PC-9 (cell line): ENCODE measurements around the gene ZNRF1. TPM values are rescaled to one million over a fixed set of nuclear protein-coding genes. Genes with fewer than 3 reads are reported as not detected.
A peak's percentile ranks its signal among the peaks of the same experiment; 100 is the strongest.

Experiments used
- BruUV-seq: library from RNA; stranded (reverse); fragments of 400-500 nt; replicated peaks from 2 replicates; lab custom pipeline; 2021; lab: Mats Ljungman, UMichigan
- CTCF ChIA-PET: fragments of 300-600 bp; sonication (Branson Sonifier 250); formaldehyde crosslinking; loops from one replicate; lab custom pipeline; 2022; ENCODE audit warnings: antibody characterized with exemption; lab: Charles Lee
- POLR2A ChIA-PET: fragments of 300-600 bp; sonication (Branson Sonifier 250); formaldehyde crosslinking; loops from one replicate; lab custom pipeline; 2022; ENCODE audit warnings: antibody characterized with exemption; ENCODE audit not compliant: unreplicated experiment; lab: Charles Lee
- DNase-seq, 2 experiments: peaks; one replicate each; pipeline versions ENCODE4 v3.0.0 to v3.0.0-alpha.2; 2015 to 2022; ENCODE audit warnings: mixed read lengths in 1 of 2
- H2AFZ ChIP-seq: fragments of 200-600 bp; sonication (generic); 2 replicates; pipeline ENCODE4 v1.8.1; 2017; ENCODE audit warnings: antibody characterized with exemption
- H3F3A ChIP-seq: fragments of 200-600 bp; sonication (generic); 2 replicates; pipeline ENCODE4 v1.8.1; 2017; ENCODE audit warnings: antibody characterized with exemption, mild to moderate bottlenecking, low read depth; ENCODE audit not compliant: insufficient read depth
- H3K27ac ChIP-seq: fragments of 200-600 bp; sonication (generic); 2 replicates; pipeline ENCODE4 v1.6.1; 2016; ENCODE audit warnings: mixed run types
- H3K27me3 ChIP-seq: fragments of 200-600 bp; sonication (generic); 2 replicates; pipeline ENCODE4 v1.6.1; 2016; ENCODE audit warnings: low read depth, mixed run types; ENCODE audit not compliant: insufficient read depth
- H3K36me3 ChIP-seq: fragments of 200-600 bp; sonication (generic); 2 replicates; pipeline ENCODE4 v1.6.1; 2016; ENCODE audit warnings: low read depth, mixed run types
- H3K4me1 ChIP-seq: fragments of 200-600 bp; sonication (generic); replicated peaks from 2 replicates; pipeline ENCODE4 v1.6.1; 2016; ENCODE audit warnings: mixed run types; ENCODE audit not compliant: insufficient read depth
- H3K4me2 ChIP-seq: fragments of 200-600 bp; sonication (generic); 2 replicates; pipeline ENCODE4 v1.6.1; 2017; ENCODE audit warnings: mixed run types
- H3K4me3 ChIP-seq: fragments of 200-600 bp; sonication (generic); 2 replicates; pipeline ENCODE4 v1.6.1; 2016; ENCODE audit warnings: mixed run types
- H3K79me2 ChIP-seq: fragments of 200-600 bp; sonication (generic); 2 replicates; pipeline ENCODE4 v1.6.1; 2017; ENCODE audit warnings: low read depth, mixed run types
- H3K9me2 ChIP-seq: fragments of 200-600 bp; sonication (generic); 2 replicates; pipeline ENCODE4 v1.8.1; 2017; ENCODE audit warnings: mild to moderate bottlenecking; ENCODE audit not compliant: insufficient read depth
- H3K9me3 ChIP-seq: fragments of 200-600 bp; sonication (generic); 2 replicates; pipeline ENCODE4 v1.8.1; 2016; ENCODE audit warnings: low read depth; ENCODE audit not compliant: insufficient read depth
- H4K20me1 ChIP-seq: fragments of 200-600 bp; sonication (generic); 2 replicates; pipeline ENCODE4 v1.8.1; 2017; ENCODE audit not compliant: insufficient read depth
- CTCF ChIP-seq: fragments of 200-600 bp; sonication (generic); conservative IDR thresholded peaks from 2 replicates; pipeline ENCODE4 v1.6.1; 2017; ENCODE audit warnings: mixed run types, antibody characterized with exemption, mild to moderate bottlenecking, moderate library complexity
- EZH2 ChIP-seq: fragments of 200-600 bp; sonication (generic); IDR thresholded peaks from 2 replicates; pipeline ENCODE4 v1.8.0; 2017; ENCODE audit warnings: antibody characterized with exemption, low read depth
- intact Hi-C: fragments of 100-400 bp; cut with micrococcal nuclease; formaldehyde crosslinking; loops from one replicate; pipeline ENCODE4 v1.10.0; 2022; ENCODE audit not compliant: unreplicated experiment
- total RNA-seq: library from RNA; stranded (reverse); gene quantifications from 2 replicates; pipeline ENCODE4 v1.2.3, GENCODE V29; 2021

The ZNRF1 gene
- total RNA-seq, 1 experiment from 2014 or later: 64.4 TPM

GRCh38 chr16:75053791-75054555 lies 55.1 kb downstream of the ZNRF1 start:
- intact Hi-C loops: no loop called here
- H3F3A ChIP-seq: peaks cover 24% of the 10 kb centered on the region; the same call in 1 of the 2 replicates
- peak overlapping the region; percentile 65 for H3K27ac ChIP-seq
- POLR2A ChIA-PET: interaction anchor here (0.6 to 0.7 kb wide), 2 partner anchors 42 to 135 kb away, joined by 4 to 5 read pairs; no protein-coding TSS in a partner anchor
- CTCF ChIA-PET: no interaction called here
- H3K4me3 ChIP-seq: no peak overlapping the region
- H3K4me1 ChIP-seq: peaks cover 44% of the 10 kb centered on the region
- peaks cover 100% of the 10 kb centered on the region for H3K79me2 ChIP-seq
- BruUV-seq: no TSS peak
- no peaks in the 10 kb centered on the region for H3K9me3 ChIP-seq
- H3K9me2 ChIP-seq: no peaks in the 10 kb centered on the region
- DNase-seq: peak; percentile 72 to 79
- no peaks in the 10 kb centered on the region for H3K27me3 ChIP-seq
- H4K20me1 ChIP-seq: peaks cover 3% of the 10 kb centered on the region; the same call in 1 of the 2 replicates
- H3K4me2 ChIP-seq: peak overlapping the region; percentile 43
- peaks cover 9% of the 10 kb centered on the region; the same call in 1 of the 2 replicates for H3K36me3 ChIP-seq
- H2AFZ ChIP-seq: no peak overlapping the region
- no peak for TF ChIP-seq CTCF
- TF ChIP-seq EZH2: no peak

GRCh38 chr16:75054556-75054947 lies 55.7 kb downstream of the ZNRF1 start:
- Histone ChIP-seq H2AFZ (no peak overlapping the region), H4K20me1 (peaks cover 3% of the 10 kb centered on the region; the same call in 1 of the 2 replicates), H3K4me2 (peak overlapping the region; percentile 43), H3K4me1 (peaks cover 50% of the 10 kb centered on the region), H3F3A (peaks cover 24% of the 10 kb centered on the region; the same call in 1 of the 2 replicates), H3K27me3 (no peaks in the 10 kb centered on the region), H3K9me3 (no peaks in the 10 kb centered on the region), H3K79me2 (peaks cover 100% of the 10 kb centered on the region), H3K9me2 (no peaks in the 10 kb centered on the region), H3K36me3 (peaks cover 9% of the 10 kb centered on the region; the same call in 1 of the 2 replicates), H3K4me3 (no peak overlapping the region), H3K27ac (peak overlapping the region; percentile 65)
- DNase-seq: no peak
- CTCF ChIA-PET: no interaction called here
- TF ChIP-seq CTCF (no peak), EZH2 (no peak)
- BruUV-seq: no TSS peak
- POLR2A ChIA-PET: interaction anchor here (0.6 kb wide), 1 partner anchor 42 kb away, joined by 4 read pairs; no protein-coding TSS in a partner anchor
- intact Hi-C loops: no loop called here

- Histone ChIP-seq H3K36me3 (peaks cover 9% of the 10 kb centered on the region; the same call in 1 of the 2 replicates), H3K27ac (no peak overlapping the region), H3K9me2 (no peaks in the 10 kb centered on the region), H3F3A (peaks cover 32% of the 10 kb centered on the region), H3K79me2 (peaks cover 100% of the 10 kb centered on the region), H2AFZ (no peak overlapping the region), H4K20me1 (peaks cover 3% of the 10 kb centered on the region; the same call in 1 of the 2 replicates), H3K4me3 (no peak overlapping the region), H3K27me3 (no peaks in the 10 kb centered on the region), H3K4me2 (no peak overlapping the region), H3K9me3 (no peaks in the 10 kb centered on the region), H3K4me1 (peaks cover 63% of the 10 kb centered on the region)
- TF ChIP-seq EZH2: no peak
- TF ChIP-seq CTCF: no peak
- intact Hi-C loops: no loop called here
- BruUV-seq: no TSS peak
- DNase-seq: no peak
- POLR2A ChIA-PET: no interaction called here
- CTCF ChIA-PET: no interaction called here
Observed at GRCh38 chr16:75058806-75059205, 60.0 kb downstream of the ZNRF1 start.
